Ascending aorta (tissue), 2 donors: ENCODE data around the gene ZNF496. TPM values are rescaled to one million over a fixed set of nuclear protein-coding genes. Genes with fewer than 3 reads are reported as not detected.

ENCODE experiments used
- DNase-seq, 2 donors: peaks; one replicate each; pipeline ENCODE4 v3.0.0-alpha.2; 2019; ENCODE audit warnings: low spot score in 2 of 2
- H3K27ac ChIP-seq, 2 donors: fragments of 200-600 bp; sonication (generic); one replicate each; pipeline ENCODE4 v1.5.1; 2016 to 2017; ENCODE audit warnings: mild to moderate bottlenecking in 1 of 2
- H3K27me3 ChIP-seq: fragments of 200-600 bp; sonication (generic); one replicate; pipeline ENCODE4 v1.5.1; 2017
- H3K36me3 ChIP-seq, 2 donors: fragments of 200-600 bp; sonication (generic); one replicate each; pipeline ENCODE4 v1.5.1; 2016
- H3K4me1 ChIP-seq, 2 donors: fragments of 200-600 bp; sonication (generic); one replicate each; pipeline ENCODE4 v1.5.1; 2016 to 2017; ENCODE audit warnings: mild to moderate bottlenecking in 1 of 2
- H3K4me3 ChIP-seq, 2 donors: fragments of 200-600 bp; sonication (generic); one replicate each; pipeline ENCODE4 v1.5.1; 2016 to 2017; ENCODE audit warnings: mild to moderate bottlenecking in 1 of 2
- H3K9me3 ChIP-seq, 2 donors: fragments of 200-600 bp; sonication (generic); one replicate each; pipeline ENCODE4 v1.5.1; 2016
- CTCF ChIP-seq, 3 experiments: fragments of 200-600 bp in 2 of 3; fragments of 450-650 bp in 1 of 3; sonication (generic) in 2 of 3; IDR thresholded peaks; one replicate each; pipeline ENCODE4 v1.5.1; 2016 to 2019; ENCODE audit warnings: antibody characterized with exemption in 3 of 3, mild to moderate bottlenecking in 1 of 3, moderate library complexity in 1 of 3
- intact Hi-C: fragments of 100-400 bp; cut with DNase I; formaldehyde crosslinking; loops from one replicate; pipeline ENCODE4 v1.15.1; 2023
- total RNA-seq: library from RNA; depleted of rRNA; stranded (reverse); fragments of >200 nt; gene quantifications from one replicate; pipeline ENCODE4 v1.1.0, GENCODE V29; 2016

Gene ZNF496
- total RNA-seq, 1 donor from 2014 or later: 38.5 TPM

- no peaks in the 10 kb centered on the region for H3K4me1 ChIP-seq
- no peak overlapping the region for H3K27ac ChIP-seq
- no peak for TF ChIP-seq CTCF (IDR thresholded peaks at IDR 0.05)
- H3K36me3 ChIP-seq: peaks cover 59 to 84% of the 10 kb centered on the region in 2 donors
- H3K9me3 ChIP-seq: no peaks in the 10 kb centered on the region
- DNase-seq: no peak
- no peaks in the 10 kb centered on the region for H3K27me3 ChIP-seq
- intact Hi-C loops: no loop called here
- no peak overlapping the region for H3K4me3 ChIP-seq
Observed at GRCh38 chr1:247303216-247303615, 28.5 kb downstream of the ZNF496 start.

GRCh38 chr1:247301176-247301540 is 30.5 kb downstream of the ZNF496 start:
- H3K27me3 ChIP-seq: no peaks in the 10 kb centered on the region
- H3K9me3 ChIP-seq: no peaks in the 10 kb centered on the region
- TF ChIP-seq CTCF (IDR thresholded peaks at IDR 0.05): no peak
- peaks cover 40 to 64% of the 10 kb centered on the region in 2 donors for H3K36me3 ChIP-seq
- no peak overlapping the region for H3K27ac ChIP-seq
- no peak overlapping the region for H3K4me3 ChIP-seq
- DNase-seq: no peak
- H3K4me1 ChIP-seq: no peaks in the 10 kb centered on the region
- intact Hi-C loops: no loop called here

DNA sequence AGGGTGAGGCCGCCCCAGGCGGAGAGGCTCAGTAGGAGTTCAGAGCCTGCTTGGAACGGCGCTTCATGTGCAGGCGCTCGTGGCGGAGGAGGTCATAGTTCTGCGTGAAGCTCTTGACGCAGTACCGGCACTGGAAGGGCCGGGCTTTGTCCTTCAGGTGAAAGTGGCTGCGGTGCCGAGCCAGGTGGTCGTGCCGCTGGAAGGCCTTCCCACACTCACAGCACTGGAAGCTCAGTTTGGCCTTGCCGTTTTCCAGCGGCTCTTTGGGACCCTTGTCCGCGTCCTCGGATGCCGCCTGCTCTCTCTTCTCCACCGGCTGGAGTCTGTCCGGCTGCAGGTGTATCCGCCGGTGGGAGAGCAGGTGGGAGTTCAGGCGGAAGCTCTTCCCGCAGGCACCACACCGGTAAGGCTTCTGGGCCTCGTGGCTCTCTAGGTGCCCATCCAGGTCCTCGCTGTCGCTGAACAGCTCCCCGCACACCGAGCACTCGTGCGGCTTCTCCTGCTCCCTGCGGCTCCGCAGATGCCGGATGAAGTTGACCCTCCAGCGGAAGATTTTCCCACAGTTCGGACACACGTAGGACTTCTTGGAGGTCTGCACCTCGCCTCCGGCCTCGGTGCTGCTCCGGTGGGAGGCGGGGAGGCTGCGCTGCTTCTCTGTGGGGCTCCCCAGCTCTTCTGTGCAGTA is 31.0 kb downstream of the ZNF496 start:
- Histone ChIP-seq H3K4me1 (no peaks in the 10 kb centered on the region), H3K27me3 (no peaks in the 10 kb centered on the region), H3K4me3 (no peak overlapping the region), H3K27ac (no peak overlapping the region), H3K36me3 (peaks cover 35 to 61% of the 10 kb centered on the region in 2 donors), H3K9me3 (no peaks in the 10 kb centered on the region)
- no peak for TF ChIP-seq CTCF (IDR thresholded peaks at IDR 0.05)
- intact Hi-C loops: no loop called here
- DNase-seq: no peak

- Histone ChIP-seq H3K27ac (no peak overlapping the region), H3K36me3 (peaks cover 31 to 53% of the 10 kb centered on the region in 2 donors), H3K4me3 (no peak overlapping the region), H3K4me1 (no peaks in the 10 kb centered on the region), H3K9me3 (no peaks in the 10 kb centered on the region), H3K27me3 (no peaks in the 10 kb centered on the region)
- TF ChIP-seq CTCF (IDR thresholded peaks at IDR 0.05): no peak
- intact Hi-C loops: no loop called here
- DNase-seq: no peak
Observed at GRCh38 chr1:247299723-247300381, 31.8 kb downstream of the ZNF496 start.

DNA sequence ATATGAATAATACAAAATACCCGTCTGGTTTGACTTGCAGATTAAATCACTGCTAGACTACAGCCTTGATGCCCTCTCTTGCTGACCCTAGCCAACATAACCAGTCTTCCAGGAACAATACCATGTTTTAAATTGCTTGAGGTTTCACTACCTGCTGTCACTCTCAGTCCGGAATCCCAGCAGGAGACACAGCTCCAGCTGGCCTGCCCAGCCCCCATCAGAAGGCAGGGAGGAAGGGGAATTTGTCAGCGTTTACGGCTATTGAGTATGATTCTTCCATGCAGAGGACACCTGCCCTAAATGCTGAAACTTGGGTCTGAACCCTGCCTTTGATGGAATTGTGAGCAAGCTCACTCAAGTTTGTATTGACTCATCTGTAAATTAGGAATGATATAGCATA is 33.0 kb downstream of the ZNF496 start:
- H3K27ac ChIP-seq: no peak overlapping the region
- H3K36me3 ChIP-seq: peaks cover 31 to 42% of the 10 kb centered on the region in 2 donors
- H3K27me3 ChIP-seq: no peaks in the 10 kb centered on the region
- no peak for DNase-seq
- H3K4me3 ChIP-seq: no peak overlapping the region
- no peak for TF ChIP-seq CTCF (IDR thresholded peaks at IDR 0.05)
- intact Hi-C loops: no loop called here
- no peaks in the 10 kb centered on the region for H3K4me1 ChIP-seq
- no peaks in the 10 kb centered on the region for H3K9me3 ChIP-seq
